ENCODE results near the gene CYP39A1.

The CYP39A1 gene

DNA sequence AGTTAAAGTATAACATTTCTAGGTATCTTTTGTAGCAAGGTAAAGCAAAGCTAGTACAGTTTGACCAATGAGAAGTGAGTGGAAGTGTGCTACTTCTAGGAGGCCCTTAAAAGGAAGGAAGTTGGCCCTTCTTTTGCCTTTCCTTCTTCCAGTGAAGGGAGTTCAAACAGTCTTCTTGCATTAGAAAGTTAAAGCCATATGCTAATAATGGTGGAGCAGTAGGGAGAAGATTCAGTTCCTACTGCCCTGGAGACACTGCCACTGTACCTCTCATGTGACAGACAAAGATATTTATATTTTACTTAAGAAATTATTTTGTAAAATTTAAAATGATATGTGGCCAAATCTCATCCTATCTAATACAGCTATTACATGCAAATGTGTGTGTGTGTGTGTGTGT, 135.4 kb downstream of the CYP39A1 start:
- DNase-seq (ENCODE audit: low spot score) (no peak), FAIRE-seq (no peak)

DNA sequence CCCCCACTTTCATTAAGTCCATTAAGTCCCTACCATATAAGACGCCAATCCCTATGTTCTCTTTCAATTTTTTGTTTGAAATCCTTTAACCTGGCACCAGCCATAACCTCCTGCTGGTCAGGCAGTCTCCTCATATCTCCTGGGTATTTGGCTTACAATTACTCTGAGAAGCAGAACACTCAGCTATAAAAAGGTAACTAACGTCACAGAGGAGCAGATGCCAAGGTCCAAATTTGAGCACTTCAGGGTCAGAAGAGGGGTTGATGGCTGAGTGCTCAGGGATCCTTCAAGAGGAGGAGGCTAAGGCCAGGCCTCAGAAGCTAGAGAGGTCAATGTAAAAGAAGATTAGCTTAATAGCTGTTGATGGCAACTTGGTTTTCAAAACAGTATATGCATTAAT, 139.1 kb downstream of the CYP39A1 start:
- FAIRE-seq = no peak
- DNase-seq (ENCODE audit: low spot score) = no peak

DNA sequence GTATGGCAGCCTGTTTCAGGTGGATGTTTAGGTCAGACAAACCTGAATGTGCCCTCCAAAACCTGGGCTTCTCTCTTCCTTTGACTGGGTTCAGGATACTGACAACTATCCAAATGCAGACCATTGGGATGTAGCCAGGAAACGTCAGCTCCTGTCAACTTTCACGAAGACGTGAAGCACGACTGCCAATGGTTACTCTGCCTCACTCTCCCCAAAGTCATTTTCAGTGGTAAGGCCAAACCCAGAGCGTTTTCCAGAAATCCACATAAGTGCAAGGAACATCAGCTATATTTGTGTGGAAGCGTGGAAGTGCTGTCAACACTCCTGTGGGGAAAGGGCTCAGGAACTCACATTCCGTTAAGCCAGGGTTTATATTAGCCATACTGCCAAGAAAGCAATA, 141.3 kb downstream of the CYP39A1 start:
- DNase-seq (ENCODE audit: low spot score) = no peak
- no peak for FAIRE-seq

DNA sequence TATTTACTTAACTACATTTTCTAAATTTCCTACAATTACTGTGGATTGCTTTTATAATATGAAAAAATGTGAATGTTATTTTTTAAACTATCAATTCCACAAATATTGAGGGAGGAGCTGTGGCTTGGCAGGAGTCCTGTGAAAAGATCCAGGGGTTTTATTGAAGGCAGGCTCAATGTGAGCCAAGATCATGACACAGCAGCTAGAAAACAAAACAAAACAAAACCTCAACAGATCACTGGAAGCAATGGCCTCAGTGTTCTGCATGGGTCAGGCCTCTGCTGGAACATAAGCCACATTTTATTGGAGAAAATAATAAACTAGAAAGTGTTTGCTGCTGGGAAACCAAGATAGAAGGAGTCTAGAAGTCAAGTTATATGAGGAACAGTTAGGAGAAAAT, 142.0 kb downstream of the CYP39A1 start:
- FAIRE-seq (no peak), DNase-seq (ENCODE audit: low spot score) (no peak)

DNA sequence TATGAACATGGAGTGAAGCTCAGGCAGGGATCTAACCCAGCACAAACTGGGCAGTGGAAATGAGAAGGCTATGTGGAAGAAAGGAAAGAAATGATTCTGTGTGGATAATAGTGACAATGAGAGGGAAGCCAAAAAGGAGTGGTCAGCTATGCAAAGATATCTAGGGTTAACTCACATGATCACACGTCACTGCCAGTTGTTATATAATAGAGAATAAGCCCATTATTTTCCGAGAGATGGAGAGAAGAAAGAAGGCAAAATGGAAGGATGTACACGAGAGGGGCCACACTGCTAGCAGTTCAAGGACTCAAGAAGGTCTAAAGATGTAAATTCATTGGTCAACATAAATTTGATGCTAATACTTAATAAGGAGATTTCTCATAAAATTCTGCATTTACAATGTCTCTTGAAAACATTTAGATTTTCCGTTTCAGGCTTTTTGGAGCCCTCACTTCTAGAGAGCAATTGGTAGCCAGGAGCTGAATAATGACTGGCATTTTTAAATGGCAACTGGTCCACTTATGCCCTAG, 142.6 kb downstream of the CYP39A1 start:
- no peak for DNase-seq (ENCODE audit: low spot score)
- no peak for FAIRE-seq

DNA sequence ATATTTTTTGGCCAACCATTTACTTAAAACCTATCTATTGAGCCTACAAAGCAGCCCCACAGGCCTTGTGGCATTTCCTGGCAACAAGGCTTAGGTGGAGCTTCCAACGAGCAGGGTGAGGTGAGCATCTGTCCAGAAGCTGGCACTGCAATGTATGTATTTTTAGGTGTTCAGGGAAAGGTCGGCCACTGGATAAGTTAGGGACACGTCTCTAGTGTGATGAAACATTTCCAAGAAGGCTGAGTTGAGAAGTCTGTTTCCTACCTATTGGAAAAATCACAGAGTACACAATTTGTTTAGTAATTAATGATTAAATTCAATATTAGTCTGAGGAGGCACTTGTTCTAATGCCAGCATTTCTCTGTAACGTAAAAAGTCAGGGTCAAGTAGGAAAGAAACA, 143.6 kb downstream of the CYP39A1 start:
- FAIRE-seq = no peak
- no peak for DNase-seq (ENCODE audit: low spot score)

DNA sequence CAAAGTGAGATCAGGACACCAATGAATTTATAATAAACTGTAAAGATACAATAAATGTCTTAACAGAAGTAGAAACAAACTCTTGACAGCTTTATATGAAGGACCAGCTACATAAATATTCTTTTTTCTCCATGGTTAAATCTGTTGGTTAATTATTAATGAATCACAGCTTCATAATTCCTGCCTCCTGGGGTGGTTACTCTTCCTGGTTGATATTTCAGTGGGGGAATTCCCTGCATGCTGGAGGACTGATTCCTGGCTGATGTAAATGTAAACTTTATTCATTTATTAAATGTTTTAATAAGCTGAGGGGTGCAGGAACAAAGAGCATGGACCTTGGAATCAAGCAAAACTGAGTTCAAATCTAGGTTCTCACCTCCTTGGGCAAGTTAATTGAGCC, 145.2 kb downstream of the CYP39A1 start:
- DNase-seq (ENCODE audit: low spot score) (no peak), FAIRE-seq (no peak)

DNA sequence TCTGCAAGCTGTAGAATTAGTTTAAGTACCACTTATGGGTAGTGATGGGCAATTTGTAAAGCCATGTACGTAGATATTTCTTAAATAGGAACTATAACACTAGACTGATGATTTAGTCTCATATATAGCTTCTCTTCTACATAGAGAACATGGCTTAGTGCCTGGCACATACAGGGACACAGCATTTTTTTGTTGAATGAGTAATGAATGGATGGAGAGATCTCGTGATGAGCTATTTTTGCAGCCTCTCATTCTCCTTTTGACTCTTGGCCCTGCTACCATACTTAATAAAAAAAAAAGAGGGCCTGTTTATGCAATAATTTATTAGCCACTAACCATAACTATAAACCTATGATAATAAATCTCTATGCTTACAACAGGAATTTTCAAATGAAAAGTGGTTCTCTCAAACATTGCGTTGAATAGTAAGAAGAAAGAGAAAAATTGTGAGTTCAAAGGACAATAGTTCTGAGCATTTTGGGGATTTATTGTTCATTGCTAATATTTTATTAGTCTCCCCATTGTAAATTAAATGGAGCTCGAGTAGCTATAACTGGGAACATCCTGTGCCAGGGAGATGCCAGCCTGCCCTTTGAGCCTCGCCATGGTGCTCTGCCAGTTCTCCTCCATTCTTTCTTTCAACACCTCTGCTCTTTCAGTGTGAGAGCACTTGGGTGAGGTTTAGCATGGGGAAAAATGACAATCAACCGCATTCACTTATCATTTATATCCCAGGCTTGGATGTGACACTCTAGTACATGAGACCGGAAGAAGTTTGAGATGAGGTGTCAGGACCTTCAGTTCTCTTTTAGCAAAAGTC, 146.7 kb downstream of the CYP39A1 start:
- DNase-seq (ENCODE audit: low spot score) = no peak
- FAIRE-seq = no peak

DNA sequence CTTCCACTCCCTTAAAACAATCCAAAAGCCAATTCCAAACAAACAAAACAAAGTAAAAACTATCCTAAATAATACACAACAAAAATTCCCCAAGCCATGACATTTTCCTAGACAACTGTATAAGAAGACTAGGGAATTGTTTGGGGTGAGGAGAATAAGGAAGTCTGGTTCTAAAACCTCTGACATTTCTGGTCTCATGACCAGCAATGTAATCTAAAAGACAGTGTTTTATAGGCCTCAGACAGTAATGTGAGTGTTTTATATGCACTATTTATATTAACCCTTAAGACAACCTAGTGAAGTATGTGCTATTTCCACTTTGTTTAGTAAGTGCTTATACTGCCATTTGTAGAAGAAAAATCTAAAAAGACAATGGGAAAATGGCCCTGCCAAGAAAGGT, 148.4 kb downstream of the CYP39A1 start:
- no peak for DNase-seq (ENCODE audit: low spot score)
- FAIRE-seq = no peak

DNA sequence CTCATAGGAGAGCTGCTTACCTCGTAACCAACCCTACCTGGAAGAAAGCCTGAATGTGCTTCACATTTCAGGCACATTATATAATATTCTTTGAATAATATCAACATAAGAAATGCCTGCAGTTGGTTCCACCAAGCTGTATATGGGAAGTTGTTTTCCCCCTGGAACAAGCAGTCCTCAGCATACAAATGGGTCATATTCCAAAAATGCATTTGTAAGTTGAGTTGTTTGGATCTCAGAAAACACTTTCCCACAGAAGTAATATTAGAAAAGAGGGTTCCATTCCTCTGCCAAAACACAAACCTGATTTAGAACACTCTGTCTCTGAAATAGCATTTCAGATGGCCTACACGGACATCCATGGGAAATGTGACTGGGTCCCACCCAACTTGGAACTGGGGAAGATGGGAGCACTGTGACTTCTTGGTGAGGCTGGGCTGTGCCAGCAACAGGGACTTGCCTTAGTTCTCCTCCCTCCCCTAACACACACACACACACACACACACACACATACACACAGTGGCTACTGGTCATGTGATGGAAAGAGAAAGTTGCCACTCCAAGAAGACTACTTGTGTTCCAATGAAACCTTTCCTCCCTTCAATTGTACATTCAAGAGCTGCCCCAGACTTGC, 150.0 kb downstream of the CYP39A1 start:
- FAIRE-seq (no peak), DNase-seq (ENCODE audit: low spot score) (no peak)

DNA sequence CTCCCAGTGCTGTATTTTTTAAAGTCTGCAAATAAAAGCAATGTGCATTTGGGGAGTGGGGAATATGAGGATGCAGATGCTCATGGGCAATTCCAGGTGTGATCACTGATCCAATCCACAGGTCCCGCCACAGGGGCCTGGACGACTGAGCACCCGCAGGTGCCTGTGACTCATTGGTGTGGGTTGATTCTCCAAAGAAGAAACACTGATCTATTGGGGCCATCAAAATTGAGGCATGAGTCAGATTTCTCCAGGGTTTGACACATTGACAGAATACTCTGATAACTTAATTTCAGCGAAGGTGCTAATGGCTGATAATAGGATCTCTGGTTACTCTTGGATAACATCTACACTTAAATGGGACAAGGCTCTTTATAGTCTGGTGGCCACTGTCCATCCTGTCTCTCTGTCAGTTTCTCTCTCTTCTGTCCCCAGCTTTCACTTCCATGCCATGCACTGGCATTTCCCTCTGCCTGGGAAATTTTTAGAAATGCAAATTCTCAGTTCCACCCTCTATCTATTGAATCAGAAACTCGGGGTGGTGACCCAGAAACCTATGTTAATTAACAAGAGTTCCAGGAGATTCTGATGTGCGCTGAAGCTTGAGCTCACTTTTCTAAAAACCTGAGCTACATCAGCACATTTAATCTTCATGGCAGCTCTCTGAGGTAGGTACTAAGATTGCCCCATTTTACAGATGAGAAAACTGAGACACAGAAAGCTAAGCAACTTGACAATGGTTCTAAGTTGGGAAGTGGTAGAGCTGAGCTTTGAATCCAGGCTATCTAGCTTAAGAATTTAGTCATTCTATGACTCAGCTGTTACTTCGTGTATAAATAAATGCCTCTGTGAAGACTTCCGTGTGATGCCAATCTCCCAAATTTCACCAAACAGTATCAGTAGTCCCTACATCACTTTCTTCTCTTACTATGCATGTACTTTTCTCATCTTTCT, 151.2 kb downstream of the CYP39A1 start:
- FAIRE-seq (no peak), DNase-seq (ENCODE audit: low spot score) (no peak)

DNA sequence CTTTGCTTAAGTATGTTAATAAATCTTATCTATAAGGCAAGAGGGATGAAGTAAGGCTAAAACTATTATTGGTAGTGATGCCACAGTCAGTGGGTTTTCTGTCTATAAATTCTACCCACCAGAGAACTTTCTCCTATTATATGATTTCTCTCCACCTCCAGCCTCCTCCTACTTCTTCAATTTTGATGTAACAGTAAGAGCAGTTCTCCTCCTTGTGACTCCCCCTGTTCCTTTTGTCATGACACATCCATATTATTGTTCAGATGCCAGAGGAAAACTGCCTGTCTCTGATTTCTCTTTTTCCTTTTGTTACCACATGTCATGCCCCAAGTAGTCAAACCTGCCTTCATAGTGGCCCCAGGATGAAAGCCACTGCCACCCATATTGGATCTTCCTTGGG, 152.2 kb downstream of the CYP39A1 start:
- no peak for DNase-seq (ENCODE audit: low spot score)
- no peak for FAIRE-seq

Measured in urothelium cell line (cell line).